ENCODE results near the gene UBE3A. TPM values are rescaled to one million over a fixed set of nuclear protein-coding genes. Genes with fewer than 3 reads are reported as not detected.
"Not testable (repeated sequence)": the region's sequence is repeated elsewhere in the genome, so short reads cannot be mapped to it uniquely, and the experiment has no call there.

The UBE3A gene
- 33.6 and 41.8 TPM in 2 replicates for total RNA-seq

DNA sequence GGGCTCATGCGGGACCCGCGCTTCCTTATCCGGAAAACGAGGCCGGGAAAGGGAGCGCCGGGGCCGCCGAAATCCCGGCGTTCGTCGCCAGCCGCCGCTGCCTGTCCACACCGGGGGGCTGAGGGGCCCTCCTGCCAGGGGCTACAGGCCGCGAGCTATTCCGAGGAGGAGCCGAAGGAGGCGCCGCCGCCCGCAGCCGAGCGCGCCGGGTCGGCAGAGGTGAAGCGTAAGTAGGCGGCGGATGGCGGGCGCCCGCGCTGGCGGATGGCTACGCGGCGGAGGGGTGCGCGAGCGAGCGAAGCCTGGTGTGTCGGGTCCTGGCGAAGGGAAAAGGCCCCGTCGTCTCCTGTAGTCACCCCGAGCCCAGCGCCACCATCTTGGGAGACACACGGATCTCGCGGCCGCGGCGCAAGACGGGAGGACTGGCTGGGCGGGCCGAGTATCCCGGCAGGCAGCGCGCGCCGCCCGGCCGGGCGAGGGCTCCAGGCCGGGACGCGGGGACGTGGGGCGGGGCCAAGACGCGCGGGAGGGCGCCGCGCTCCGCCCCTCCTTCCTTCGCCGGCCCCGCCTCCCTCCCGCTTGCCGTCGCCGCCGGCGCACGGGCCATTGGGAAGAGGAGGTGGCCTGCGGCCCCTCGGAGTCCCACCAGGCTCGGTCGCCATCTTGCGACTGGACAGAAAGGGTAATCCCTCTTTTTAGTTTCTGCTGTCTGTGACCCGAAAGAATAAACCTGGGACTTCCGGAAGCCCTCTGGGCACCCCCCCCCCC, at the start of gene UBE3A:
Gene UBE3A (minus strand): TSS at position 424 of the 768 bp plus-strand sequence. CDS start 29,917 bp downstream, outside the sequence.
- peak; percentile 72 to 93 for DNase-seq (ENCODE audit: low read depth in 2 of 2)

GRCh38 chr15:25487226-25487884, 48.5 kb upstream of the UBE3A start:
- no peak for DNase-seq (ENCODE audit: low read depth in 2 of 2)

DNA sequence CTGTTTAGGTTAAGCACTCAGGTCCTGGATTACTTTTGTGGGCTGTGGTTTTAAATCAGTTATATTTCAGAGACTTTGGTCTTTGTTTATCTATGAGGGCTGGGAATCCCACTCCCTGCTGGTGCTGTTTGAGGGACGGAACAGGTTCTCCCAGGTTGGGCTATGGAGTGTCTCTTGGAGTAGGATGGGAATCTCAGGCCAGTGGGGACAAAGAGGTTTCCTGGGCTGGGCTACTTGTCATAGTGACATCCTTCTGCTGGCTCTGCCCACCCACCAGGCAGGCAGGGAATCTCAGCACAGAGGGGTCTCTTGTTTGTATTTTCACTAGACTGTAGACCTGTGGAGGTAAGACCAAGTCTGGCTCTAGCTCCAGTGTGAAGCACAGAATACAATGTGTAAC, 47.2 kb upstream of the UBE3A start:
- no peak for DNase-seq (ENCODE audit: low read depth in 2 of 2)

- DNase-seq (ENCODE audit: low read depth in 2 of 2): no peak
These were observed 42.5 kb upstream of the UBE3A start for GRCh38 chr15:25481208-25481859.

- no peak for DNase-seq (ENCODE audit: low read depth in 2 of 2)
These were observed 39.5 kb upstream of the UBE3A start for GRCh38 chr15:25478313-25478712.

DNA sequence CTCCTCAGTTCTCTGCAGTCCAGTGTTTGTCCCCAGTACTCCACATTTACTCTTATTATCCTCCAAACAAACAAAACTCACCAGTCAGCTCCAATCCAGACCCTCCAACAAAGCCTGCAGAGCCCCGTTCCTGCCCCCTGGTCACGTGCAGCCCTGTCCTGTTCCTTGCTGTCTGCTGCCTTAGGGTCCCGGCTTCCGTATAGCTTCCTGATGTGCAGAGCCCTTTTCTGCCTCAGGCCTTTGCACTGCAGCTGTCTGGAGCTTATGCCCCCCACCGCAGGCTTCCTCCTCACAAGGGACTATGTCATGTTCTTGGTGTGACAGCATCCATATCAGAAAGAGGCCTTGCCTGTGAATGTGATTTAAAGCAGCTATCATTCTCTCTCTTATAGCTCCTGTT, 39.0 kb upstream of the UBE3A start:
- no peak for DNase-seq (ENCODE audit: low read depth in 2 of 2)

DNA sequence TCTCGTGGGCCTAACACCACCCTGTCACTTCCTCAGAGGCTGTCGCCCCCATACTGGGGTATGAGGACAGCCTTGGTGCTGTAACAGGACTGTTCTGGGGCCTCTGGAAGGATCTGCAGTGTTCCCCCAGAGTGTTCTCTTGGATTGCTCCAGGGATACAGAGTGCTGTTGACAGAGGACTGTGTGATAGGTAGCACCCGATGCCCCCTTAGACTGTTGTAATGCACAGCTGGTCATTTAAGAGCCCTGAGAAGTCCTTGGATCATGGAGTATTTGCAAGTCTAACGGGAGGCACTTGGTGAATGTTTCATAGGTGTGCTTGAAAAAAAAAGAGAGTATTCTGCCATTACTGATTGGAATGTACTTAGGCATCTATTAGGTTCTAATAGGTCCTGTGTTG, 35.4 kb upstream of the UBE3A start:
- DNase-seq (ENCODE audit: low read depth in 2 of 2): no peak

- no peak for DNase-seq (ENCODE audit: low read depth in 2 of 2)
These were observed 31.4 kb upstream of the UBE3A start for GRCh38 chr15:25470230-25470629.

GRCh38 chr15:25469377-25469776, 30.6 kb upstream of the UBE3A start:
- DNase-seq (ENCODE audit: low read depth in 2 of 2): no peak

DNA sequence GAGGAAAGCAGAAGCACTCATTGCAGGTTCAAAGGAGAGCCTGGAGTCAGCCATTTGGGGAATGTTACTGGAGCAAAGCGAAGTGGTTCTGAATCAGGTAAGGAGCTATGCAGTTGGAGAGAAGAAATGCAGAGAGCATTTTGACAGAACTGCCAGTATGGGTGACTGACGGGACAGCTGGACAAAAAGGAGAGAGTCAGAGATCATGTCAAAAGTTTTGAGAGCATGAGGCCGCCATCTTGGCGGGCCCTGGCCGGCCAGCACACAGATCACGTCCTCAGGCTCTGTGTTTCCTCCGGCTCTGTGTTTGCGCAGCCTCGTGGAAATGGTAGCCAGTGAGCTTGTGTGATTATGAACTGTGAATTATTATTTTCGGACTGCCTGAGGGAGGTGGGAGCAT, 29.8 kb upstream of the UBE3A start:
- DNase-seq (ENCODE audit: low read depth in 2 of 2): no peak

DNA sequence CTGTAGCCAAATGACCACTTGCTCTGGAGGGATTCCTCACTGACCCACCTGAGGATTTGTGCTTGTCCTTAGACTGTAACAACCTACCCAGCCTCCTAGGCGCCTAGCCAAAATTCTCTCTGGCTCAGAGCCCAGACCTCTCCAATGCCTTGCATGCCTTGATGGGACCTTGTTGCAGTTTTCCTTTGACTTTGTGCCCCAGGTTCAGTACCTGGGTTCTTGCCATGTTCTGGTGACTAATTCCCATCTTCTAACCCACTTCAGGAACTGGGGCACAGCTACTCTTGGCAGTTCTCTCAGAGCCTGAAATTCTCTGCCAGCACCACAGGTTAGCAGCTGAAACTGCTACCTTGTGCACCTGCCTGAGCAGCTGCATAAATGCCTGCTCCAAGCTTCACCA, 27.0 kb upstream of the UBE3A start:
- DNase-seq (ENCODE audit: low read depth in 2 of 2): no peak

- no peak for DNase-seq (ENCODE audit: low read depth in 2 of 2)
These were observed 26.0 kb upstream of the UBE3A start for GRCh38 chr15:25464784-25465183.

- no peak for DNase-seq (ENCODE audit: low read depth in 2 of 2)
These were observed 25.6 kb upstream of the UBE3A start for GRCh38 chr15:25464383-25464782.

- DNase-seq (ENCODE audit: low read depth in 2 of 2): no peak
These were observed 17.4 kb upstream of the UBE3A start for GRCh38 chr15:25456196-25456595.

GRCh38 chr15:25455226-25455625, 16.4 kb upstream of the UBE3A start:
- no peak for DNase-seq (ENCODE audit: low read depth in 2 of 2)

- no peak for DNase-seq (ENCODE audit: low read depth in 2 of 2)
These were observed 15.9 kb upstream of the UBE3A start for GRCh38 chr15:25454771-25455170.

DNA sequence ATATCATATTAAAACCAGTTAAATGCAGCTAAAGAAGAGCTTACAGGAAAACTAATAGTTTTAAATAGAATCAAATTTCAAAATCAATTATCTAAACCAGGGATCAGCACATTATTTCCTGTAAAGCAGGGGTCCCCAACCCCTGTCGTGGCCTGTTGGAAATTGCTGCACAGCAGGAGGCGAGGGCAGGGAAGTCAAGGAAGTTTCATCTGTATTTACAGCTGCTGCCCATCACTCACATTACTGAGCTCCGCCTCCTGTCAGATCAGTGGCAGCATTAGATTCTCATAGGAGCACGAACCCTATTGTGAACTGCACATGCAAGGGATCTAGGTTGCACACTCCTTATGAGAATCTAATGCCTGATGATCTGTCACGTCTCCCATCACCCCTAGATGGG, 14.4 kb upstream of the UBE3A start:
- DNase-seq (ENCODE audit: low read depth in 2 of 2): not testable (repeated sequence)

- DNase-seq (ENCODE audit: low read depth in 2 of 2): no peak
These were observed 12.7 kb upstream of the UBE3A start for GRCh38 chr15:25451501-25451900.

DNA sequence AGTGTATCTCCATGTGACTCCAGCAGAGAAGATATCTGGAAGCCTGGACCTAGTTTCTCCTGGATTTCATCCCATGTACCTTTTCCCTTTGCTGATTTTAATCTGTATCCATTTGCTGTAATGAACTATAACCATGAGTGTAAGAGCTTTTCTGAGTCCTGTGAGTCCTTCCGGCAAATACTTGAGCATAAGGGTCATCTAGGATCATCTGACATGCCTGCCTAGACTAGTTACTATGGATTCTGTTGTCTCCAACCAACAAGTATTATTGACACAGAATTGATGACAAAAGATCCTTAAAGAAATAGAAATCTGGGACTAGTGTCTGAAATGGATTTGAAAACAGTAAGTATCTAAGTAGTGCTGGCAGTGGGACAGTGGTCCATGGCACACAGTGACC, 11.3 kb upstream of the UBE3A start:
- no peak for DNase-seq (ENCODE audit: low read depth in 2 of 2)

DNA sequence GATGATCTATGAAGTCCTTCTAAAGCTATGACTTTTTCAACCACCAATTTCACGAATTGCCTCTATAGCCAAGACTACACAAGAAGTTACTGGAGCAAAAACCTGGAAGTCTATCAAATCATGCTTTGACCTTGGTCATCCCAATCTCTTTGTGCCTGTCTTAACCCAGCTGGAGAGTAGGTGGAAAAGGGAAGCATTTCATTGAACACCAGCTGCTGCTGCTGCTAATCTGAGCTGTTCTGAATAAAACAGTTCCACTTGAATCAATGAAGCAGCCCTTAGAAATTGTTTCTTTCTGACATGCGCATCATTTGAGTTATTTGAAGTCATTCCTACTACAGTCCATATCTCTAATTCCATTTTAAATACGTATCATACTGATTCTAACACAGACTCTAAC, 7.3 kb upstream of the UBE3A start:
- no peak for DNase-seq (ENCODE audit: low read depth in 2 of 2)

DNA sequence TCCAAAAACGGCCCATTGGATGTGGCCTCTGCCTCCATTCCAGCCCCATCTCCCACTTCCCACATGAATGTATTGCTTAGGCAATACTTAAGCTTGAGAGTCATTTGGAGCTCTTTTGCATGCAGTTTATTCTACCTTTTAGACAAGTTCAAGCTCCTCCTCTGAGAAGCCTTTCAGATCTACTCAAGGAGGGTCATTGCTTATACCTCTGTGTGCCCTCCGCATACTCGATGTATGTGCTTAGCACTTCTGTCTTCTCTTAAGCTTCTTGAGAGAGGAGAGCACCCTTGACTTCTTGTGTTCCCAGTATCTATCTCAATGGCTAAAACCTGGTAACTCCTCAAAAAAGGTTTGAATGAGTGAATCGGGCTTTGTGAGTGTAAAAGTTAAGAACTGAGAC, 6.6 kb upstream of the UBE3A start:
- no peak for DNase-seq (ENCODE audit: low read depth in 2 of 2)

GRCh38 chr15:25441111-25441510, 2.3 kb upstream of the UBE3A start:
- DNase-seq (ENCODE audit: low read depth in 2 of 2): no peak

DNA sequence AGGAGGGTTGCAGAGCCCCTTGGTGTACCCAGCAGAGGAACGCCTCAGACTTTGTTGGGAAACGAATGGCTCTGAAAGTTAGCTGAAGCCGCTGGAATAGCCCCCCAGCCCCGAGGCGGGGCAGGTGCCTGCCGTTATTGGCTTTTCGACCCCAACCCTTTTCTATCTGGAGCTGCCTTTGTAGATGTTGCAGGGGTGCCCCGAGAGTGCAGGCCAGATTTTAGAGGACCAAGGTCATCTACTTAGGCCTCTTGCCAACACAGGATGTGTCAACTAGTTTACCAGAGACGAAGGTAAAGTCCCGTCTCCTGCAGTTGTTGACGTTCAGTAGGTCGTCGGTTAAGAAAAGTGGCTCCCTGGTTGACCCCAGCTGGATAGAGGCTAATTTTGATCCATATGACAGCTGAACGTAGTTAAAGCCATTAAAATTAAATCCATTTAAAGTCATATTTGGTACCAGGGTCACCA, 579 bp upstream of the UBE3A start:
- DNase-seq (ENCODE audit: low read depth in 2 of 2): peak in 1 of 2 donors; percentile 25
